HepG2 (cell line): ENCODE data around the gene TMC8. TPM values are rescaled to one million over a fixed set of nuclear protein-coding genes. Genes with fewer than 3 reads are reported as not detected.
A peak's percentile ranks its signal among the peaks of the same experiment; 100 is the strongest.

Experiments used
- ARID2 ChIP-seq: sonication (generic); formaldehyde crosslinking; IDR thresholded peaks from 2 replicates; pipeline ENCODE4 v1.8.1; 2022; ENCODE audit warnings: mild to moderate bottlenecking, missing genetic modification reagents, borderline replicate concordance
- CBX1 ChIP-seq: IDR thresholded peaks from one replicate; pipeline ENCODE4 v1.6.1; 2016; ENCODE audit warnings: antibody characterized with exemption, low read depth
- ETV6 ChIP-seq: sonication (generic); formaldehyde crosslinking; conservative IDR thresholded peaks from 2 replicates; pipeline ENCODE4 v1.4.0; 2020; ENCODE audit warnings: missing genetic modification reagents
- JUN ChIP-seq: sonication (generic); formaldehyde crosslinking; IDR thresholded peaks from 2 replicates; pipeline ENCODE4 v1.4.0; 2020; ENCODE audit warnings: mild to moderate bottlenecking, missing genetic modification reagents
- NRL ChIP-seq: sonication (generic); formaldehyde crosslinking; IDR thresholded peaks from 2 replicates; pipeline ENCODE4 v1.5.0; 2020; ENCODE audit warnings: missing genetic modification reagents, mild to moderate bottlenecking, moderate library complexity, borderline replicate concordance
- RFXAP ChIP-seq: sonication (generic); formaldehyde crosslinking; IDR thresholded peaks from 2 replicates; pipeline ENCODE4 v1.4.0; 2020; ENCODE audit warnings: missing genetic modification reagents, borderline replicate concordance
- RNF2 ChIP-seq: fragments of 450-650 bp; conservative IDR thresholded peaks from 2 replicates; pipeline ENCODE4 v1.6.1; 2016; ENCODE audit warnings: low read depth
- RORA ChIP-seq: sonication (generic); formaldehyde crosslinking; IDR thresholded peaks from 2 replicates; pipeline ENCODE4 v1.5.0; 2020; ENCODE audit warnings: mild to moderate bottlenecking, missing genetic modification reagents, moderate library complexity
- XBP1 ChIP-seq: sonication (generic); formaldehyde crosslinking; IDR thresholded peaks from 2 replicates; pipeline ENCODE4 v1.5.0; 2020; ENCODE audit warnings: missing genetic modification reagents
- ZFP36 ChIP-seq: fragments of 150-350 bp; IDR thresholded peaks from 2 replicates; pipeline ENCODE4 v1.6.1; 2018; ENCODE audit warnings: borderline replicate concordance, low read length, low read depth; ENCODE audit not compliant: partially characterized antibody
- ZNF224 ChIP-seq: sonication (generic); formaldehyde crosslinking; IDR thresholded peaks from 2 replicates; pipeline ENCODE4 v1.5.0; 2020; ENCODE audit warnings: mild to moderate bottlenecking, missing genetic modification reagents
- ZNF331 ChIP-seq: sonication (generic); formaldehyde crosslinking; IDR thresholded peaks from 2 replicates; pipeline ENCODE4 v1.4.0; 2020; ENCODE audit warnings: missing genetic modification reagents
- ZNF430 ChIP-seq: sonication (generic); formaldehyde crosslinking; IDR thresholded peaks from 2 replicates; pipeline ENCODE4 v1.9.0; 2021; ENCODE audit warnings: mild to moderate bottlenecking, missing genetic modification reagents
- ZNF605 ChIP-seq: sonication (generic); formaldehyde crosslinking; IDR thresholded peaks from 2 replicates; pipeline ENCODE4 v1.8.0; 2022; ENCODE audit warnings: mild to moderate bottlenecking, missing genetic modification reagents
- ZNF619 ChIP-seq: sonication (generic); formaldehyde crosslinking; IDR thresholded peaks from 2 replicates; pipeline ENCODE4 v1.4.0; 2020; ENCODE audit warnings: mild to moderate bottlenecking, missing genetic modification reagents
- ZNF768 ChIP-seq: sonication (generic); formaldehyde crosslinking; IDR thresholded peaks from 2 replicates; pipeline ENCODE4 v1.4.0; 2020; ENCODE audit warnings: missing genetic modification reagents
- ZNF780A ChIP-seq: sonication (generic); formaldehyde crosslinking; IDR thresholded peaks from 2 replicates; pipeline ENCODE4 v1.8.0; 2022; ENCODE audit warnings: mild to moderate bottlenecking, missing genetic modification reagents, moderate library complexity
- polyA plus RNA-seq, 8 experiments: library from polyadenylated mRNA; depleted of rRNA in 3 of 8; stranded (reverse) in 7 of 8; unstranded in 1 of 8; fragments of >200 nt; fragmentation: Illumina TruSeq in 4 of 8; extraction: Trizol in 4 of 8; gene quantifications; 2 replicates each; pipeline versions ENCODE4 v1.2.1 to v1.2.3, GENCODE V29; 2011 to 2016; ENCODE audit warnings: low read depth in 4 of 8, missing spikeins in 1 of 8, mixed read lengths in 1 of 8; ENCODE audit not compliant: insufficient read depth in 1 of 8
- total RNA-seq, 5 experiments: library from RNA; depleted of rRNA; stranded (reverse); fragments of >200 nt; fragmentation: Illumina TruSeq; extraction: Trizol; gene quantifications; 2 replicates each; pipeline ENCODE4 v1.2.3, GENCODE V29; 2016; ENCODE audit warnings: low read depth in 1 of 5
- TF ChIP-seq, protein P1 (sequence below): sonication (generic); formaldehyde crosslinking; IDR thresholded peaks from 2 replicates; pipeline ENCODE4 v1.4.0; 2020; ENCODE audit warnings: missing genetic modification reagents, mild to moderate bottlenecking, borderline replicate concordance
- TF ChIP-seq, protein P2 (sequence below): sonication (generic); formaldehyde crosslinking; IDR thresholded peaks from 2 replicates; pipeline ENCODE4 v1.4.0; 2020; ENCODE audit warnings: mild to moderate bottlenecking, missing genetic modification reagents
- TF ChIP-seq, protein P3 (sequence below): sonication (generic); formaldehyde crosslinking; IDR thresholded peaks from 2 replicates; pipeline ENCODE4 v1.4.0; 2020; ENCODE audit warnings: missing genetic modification reagents, low read depth, mild to moderate bottlenecking, borderline replicate concordance
- TF ChIP-seq, protein P4 (sequence below): sonication (generic); formaldehyde crosslinking; IDR thresholded peaks from 2 replicates; pipeline ENCODE4 v1.4.0; 2020; ENCODE audit warnings: missing genetic modification reagents

Gene TMC8
- total and polyA plus RNA-seq, 2 of the 13 experiments (the other 11 are each of a cell fraction or from before 2014, with no cell fraction given): 0.53 to 7.8 TPM

DNA sequence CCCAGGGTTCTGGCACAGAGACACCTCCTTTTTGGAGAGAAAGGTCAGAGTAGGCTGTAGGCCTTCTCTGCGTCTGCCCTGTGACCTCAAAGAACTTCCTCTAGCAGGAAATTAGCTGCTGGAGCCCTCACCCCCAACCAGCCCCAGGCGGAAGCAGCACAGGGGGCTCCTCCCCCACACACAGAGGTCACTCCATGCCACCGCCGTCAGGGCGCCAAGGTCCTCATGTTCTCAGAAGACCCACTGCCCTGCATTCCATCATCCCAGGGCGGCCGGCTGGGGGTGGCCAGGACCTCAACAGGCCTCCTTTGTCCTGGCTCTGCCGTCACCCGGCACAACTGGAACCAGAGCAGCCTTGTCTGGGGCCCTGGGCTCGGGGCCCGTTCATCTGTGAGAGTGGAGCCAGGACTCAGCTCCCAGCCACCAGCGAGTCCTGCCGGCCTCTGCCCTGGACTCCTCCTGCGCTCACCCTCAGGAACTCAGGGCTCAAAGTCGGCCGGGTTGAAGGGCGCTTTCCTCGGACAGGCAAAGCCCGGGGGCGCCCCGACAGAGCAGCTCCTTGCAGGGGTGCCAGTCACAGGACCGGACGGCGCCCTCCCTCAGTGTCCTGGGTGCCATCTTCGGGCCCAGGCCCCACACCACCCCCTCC lies 3.2 kb upstream of the TMC8 start (continued):
- TF ChIP-seq ARID2 (no peak), XBP1 (CRISPR knock-in tag) (no peak), ZNF224 (CRISPR knock-in tag) (no peak), CBX1 (peak; percentile 82), NRL (peak; percentile 31; the same call in 1 of the 2 replicates), RFXAP (CRISPR knock-in tag) (0 out of 2 replicates have a peak, but pooled peaks have one; percentile 11), RNF2 (no peak), ZNF619 (no peak; the same call in 1 of the 2 replicates), ETV6 (CRISPR knock-in tag) (peak; percentile 60; the same call in 1 of the 2 replicates), ZNF780A (CRISPR knock-in tag) (no peak), ZNF430 (CRISPR knock-in tag) (peak; percentile 64; the same call in 1 of the 2 replicates), ZNF605 (CRISPR knock-in tag) (no peak; the same call in 1 of the 2 replicates), ZNF768 (CRISPR knock-in tag) (0 out of 2 replicates have a peak, but pooled peaks have one; percentile 40), ZFP36 (no peak), ZNF331 (CRISPR knock-in tag) (peak; percentile 27), JUN (CRISPR knock-in tag) (no peak), RORA (CRISPR knock-in tag) (no peak)
- TF ChIP-seq, protein P1, sequence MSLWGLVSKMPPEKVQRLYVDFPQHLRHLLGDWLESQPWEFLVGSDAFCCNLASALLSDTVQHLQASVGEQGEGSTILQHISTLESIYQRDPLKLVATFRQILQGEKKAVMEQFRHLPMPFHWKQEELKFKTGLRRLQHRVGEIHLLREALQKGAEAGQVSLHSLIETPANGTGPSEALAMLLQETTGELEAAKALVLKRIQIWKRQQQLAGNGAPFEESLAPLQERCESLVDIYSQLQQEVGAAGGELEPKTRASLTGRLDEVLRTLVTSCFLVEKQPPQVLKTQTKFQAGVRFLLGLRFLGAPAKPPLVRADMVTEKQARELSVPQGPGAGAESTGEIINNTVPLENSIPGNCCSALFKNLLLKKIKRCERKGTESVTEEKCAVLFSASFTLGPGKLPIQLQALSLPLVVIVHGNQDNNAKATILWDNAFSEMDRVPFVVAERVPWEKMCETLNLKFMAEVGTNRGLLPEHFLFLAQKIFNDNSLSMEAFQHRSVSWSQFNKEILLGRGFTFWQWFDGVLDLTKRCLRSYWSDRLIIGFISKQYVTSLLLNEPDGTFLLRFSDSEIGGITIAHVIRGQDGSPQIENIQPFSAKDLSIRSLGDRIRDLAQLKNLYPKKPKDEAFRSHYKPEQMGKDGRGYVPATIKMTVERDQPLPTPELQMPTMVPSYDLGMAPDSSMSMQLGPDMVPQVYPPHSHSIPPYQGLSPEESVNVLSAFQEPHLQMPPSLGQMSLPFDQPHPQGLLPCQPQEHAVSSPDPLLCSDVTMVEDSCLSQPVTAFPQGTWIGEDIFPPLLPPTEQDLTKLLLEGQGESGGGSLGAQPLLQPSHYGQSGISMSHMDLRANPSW (CRISPR knock-in tag): peak; percentile 45; the same call in 1 of the 2 replicates
- TF ChIP-seq, protein P2, sequence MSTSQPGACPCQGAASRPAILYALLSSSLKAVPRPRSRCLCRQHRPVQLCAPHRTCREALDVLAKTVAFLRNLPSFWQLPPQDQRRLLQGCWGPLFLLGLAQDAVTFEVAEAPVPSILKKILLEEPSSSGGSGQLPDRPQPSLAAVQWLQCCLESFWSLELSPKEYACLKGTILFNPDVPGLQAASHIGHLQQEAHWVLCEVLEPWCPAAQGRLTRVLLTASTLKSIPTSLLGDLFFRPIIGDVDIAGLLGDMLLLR (CRISPR knock-in tag): no peak
- TF ChIP-seq, protein P3, sequence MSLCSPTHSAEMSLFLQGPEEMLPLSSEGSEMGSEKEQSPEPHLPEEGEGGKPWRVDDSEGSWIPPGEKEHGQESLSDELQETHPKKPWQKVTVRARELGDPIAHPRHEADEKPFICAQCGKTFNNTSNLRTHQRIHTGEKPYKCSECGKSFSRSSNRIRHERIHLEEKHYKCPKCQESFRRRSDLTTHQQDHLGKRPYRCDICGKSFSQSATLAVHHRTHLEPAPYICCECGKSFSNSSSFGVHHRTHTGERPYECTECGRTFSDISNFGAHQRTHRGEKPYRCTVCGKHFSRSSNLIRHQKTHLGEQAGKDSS: 0 out of 2 replicates have a peak, but pooled peaks have one; percentile 81
- TF ChIP-seq, protein P4, sequence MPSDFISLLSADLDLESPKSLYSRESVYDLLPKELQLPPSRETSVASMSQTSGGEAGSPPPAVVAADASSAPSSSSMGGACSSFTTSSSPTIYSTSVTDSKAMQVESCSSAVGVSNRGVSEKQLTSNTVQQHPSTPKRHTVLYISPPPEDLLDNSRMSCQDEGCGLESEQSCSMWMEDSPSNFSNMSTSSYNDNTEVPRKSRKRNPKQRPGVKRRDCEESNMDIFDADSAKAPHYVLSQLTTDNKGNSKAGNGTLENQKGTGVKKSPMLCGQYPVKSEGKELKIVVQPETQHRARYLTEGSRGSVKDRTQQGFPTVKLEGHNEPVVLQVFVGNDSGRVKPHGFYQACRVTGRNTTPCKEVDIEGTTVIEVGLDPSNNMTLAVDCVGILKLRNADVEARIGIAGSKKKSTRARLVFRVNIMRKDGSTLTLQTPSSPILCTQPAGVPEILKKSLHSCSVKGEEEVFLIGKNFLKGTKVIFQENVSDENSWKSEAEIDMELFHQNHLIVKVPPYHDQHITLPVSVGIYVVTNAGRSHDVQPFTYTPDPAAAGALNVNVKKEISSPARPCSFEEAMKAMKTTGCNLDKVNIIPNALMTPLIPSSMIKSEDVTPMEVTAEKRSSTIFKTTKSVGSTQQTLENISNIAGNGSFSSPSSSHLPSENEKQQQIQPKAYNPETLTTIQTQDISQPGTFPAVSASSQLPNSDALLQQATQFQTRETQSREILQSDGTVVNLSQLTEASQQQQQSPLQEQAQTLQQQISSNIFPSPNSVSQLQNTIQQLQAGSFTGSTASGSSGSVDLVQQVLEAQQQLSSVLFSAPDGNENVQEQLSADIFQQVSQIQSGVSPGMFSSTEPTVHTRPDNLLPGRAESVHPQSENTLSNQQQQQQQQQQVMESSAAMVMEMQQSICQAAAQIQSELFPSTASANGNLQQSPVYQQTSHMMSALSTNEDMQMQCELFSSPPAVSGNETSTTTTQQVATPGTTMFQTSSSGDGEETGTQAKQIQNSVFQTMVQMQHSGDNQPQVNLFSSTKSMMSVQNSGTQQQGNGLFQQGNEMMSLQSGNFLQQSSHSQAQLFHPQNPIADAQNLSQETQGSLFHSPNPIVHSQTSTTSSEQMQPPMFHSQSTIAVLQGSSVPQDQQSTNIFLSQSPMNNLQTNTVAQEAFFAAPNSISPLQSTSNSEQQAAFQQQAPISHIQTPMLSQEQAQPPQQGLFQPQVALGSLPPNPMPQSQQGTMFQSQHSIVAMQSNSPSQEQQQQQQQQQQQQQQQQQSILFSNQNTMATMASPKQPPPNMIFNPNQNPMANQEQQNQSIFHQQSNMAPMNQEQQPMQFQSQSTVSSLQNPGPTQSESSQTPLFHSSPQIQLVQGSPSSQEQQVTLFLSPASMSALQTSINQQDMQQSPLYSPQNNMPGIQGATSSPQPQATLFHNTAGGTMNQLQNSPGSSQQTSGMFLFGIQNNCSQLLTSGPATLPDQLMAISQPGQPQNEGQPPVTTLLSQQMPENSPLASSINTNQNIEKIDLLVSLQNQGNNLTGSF (CRISPR knock-in tag): no peak
